Neural cell (in vitro differentiated cells): ENCODE results near the gene HSDL2. TPM values are rescaled to one million over a fixed set of nuclear protein-coding genes. Genes with fewer than 3 reads are reported as not detected.
"Not testable (repeated sequence)": the region's sequence is repeated elsewhere in the genome, so short reads cannot be mapped to it uniquely, and the experiment has no call there.

ENCODE experiments used
- H2AFZ ChIP-seq: fragments of 200-600, 300-800 bp; sonication (generic), shearing (Covaris generic); 2 replicates; pipeline ENCODE4 v1.6.0; 2014; ENCODE audit warnings: low read depth, mild to moderate bottlenecking, antibody characterized with exemption, low read length, moderate library complexity
- H3F3A ChIP-seq: fragments of 200-600 bp; shearing (Covaris generic); 2 replicates; pipeline ENCODE4 v1.6.1; 2016; ENCODE audit warnings: mild to moderate bottlenecking, moderate library complexity, mixed read lengths, antibody characterized with exemption, low read length; ENCODE audit not compliant: insufficient read depth, poor library complexity, severe bottlenecking
- H3K27ac ChIP-seq: fragments of 200-600, 300-800 bp; sonication (generic), shearing (Covaris generic); 2 replicates; pipeline ENCODE4 v1.5.1; 2014; ENCODE audit warnings: mild to moderate bottlenecking, low read length, moderate library complexity
- H3K27me3 ChIP-seq: fragments of 300-800, 200-600 bp; sonication (generic), shearing (Covaris generic); 2 replicates; pipeline ENCODE4 v1.6.0; 2014; ENCODE audit warnings: mild to moderate bottlenecking, low read depth, low read length, moderate library complexity; ENCODE audit not compliant: insufficient read depth
- H3K36me3 ChIP-seq: fragments of 300-800, 200-600 bp; sonication (generic), shearing (Covaris generic); 2 replicates; pipeline ENCODE4 v1.5.1; 2014; ENCODE audit warnings: mild to moderate bottlenecking, antibody characterized with exemption, low read length, moderate library complexity; ENCODE audit not compliant: insufficient read depth
- H3K4me2 ChIP-seq: fragments of 300-800, 200-600 bp; sonication (generic), shearing (Covaris generic); 2 replicates; pipeline ENCODE4 v1.6.0; 2014; ENCODE audit warnings: mild to moderate bottlenecking, low read length
- H3K4me3 ChIP-seq: fragments of 300-800, 200-600 bp; sonication (generic), shearing (Covaris generic); 2 replicates; pipeline ENCODE4 v1.5.1; 2014; ENCODE audit warnings: mild to moderate bottlenecking, low read length, moderate library complexity
- H3K79me2 ChIP-seq: fragments of 200-600 bp; shearing (Covaris generic); replicated peaks from 2 replicates; pipeline ENCODE4 v1.6.0; 2014; ENCODE audit warnings: mild to moderate bottlenecking, low read length, moderate library complexity; ENCODE audit not compliant: insufficient read depth
- H3K9ac ChIP-seq: fragments of 300-800, 200-600 bp; sonication (generic), shearing (Covaris generic); 2 replicates; pipeline ENCODE4 v1.6.1; 2016; ENCODE audit warnings: mild to moderate bottlenecking, low read length, mixed read lengths
- H3K9me2 ChIP-seq: fragments of 200-600 bp; shearing (Covaris generic); 2 replicates; pipeline ENCODE4 v1.6.1; 2016; ENCODE audit warnings: mild to moderate bottlenecking, low read length, mixed read lengths; ENCODE audit not compliant: insufficient read depth
- H3K9me3 ChIP-seq: fragments of 200-600, 300-800 bp; sonication (generic), shearing (Covaris generic); 2 replicates; pipeline ENCODE4 v1.6.1; 2016; ENCODE audit warnings: mild to moderate bottlenecking, mixed run types, low read length, moderate library complexity, mixed read lengths
- H4K20me1 ChIP-seq: fragments of 200-600 bp; shearing (Covaris generic); 2 replicates; pipeline ENCODE4 v1.6.1; 2016; ENCODE audit warnings: mild to moderate bottlenecking, mixed run types; ENCODE audit not compliant: insufficient read depth
- EP300 ChIP-seq: fragments of 450-650 bp; conservative IDR thresholded peaks from 2 replicates; pipeline ENCODE4 v1.6.1; 2014; ENCODE audit warnings: antibody characterized with exemption, mild to moderate bottlenecking, moderate library complexity; ENCODE audit not compliant: poor library complexity, severe bottlenecking
- EZH2 ChIP-seq: fragments of 200-600, 300-800 bp; shearing (Covaris generic), sonication (generic); IDR thresholded peaks from 2 replicates; pipeline ENCODE4 v1.6.1; 2014; ENCODE audit warnings: antibody characterized with exemption, low read length, borderline replicate concordance, mild to moderate bottlenecking; ENCODE audit not compliant: insufficient read depth, poor library complexity, severe bottlenecking
- MXI1 ChIP-seq: fragments of 450-650 bp; conservative IDR thresholded peaks from 2 replicates; pipeline ENCODE4 v1.6.1; 2014; ENCODE audit warnings: antibody characterized with exemption, mild to moderate bottlenecking; ENCODE audit not compliant: poor library complexity, severe bottlenecking
- POLR2AphosphoS5 ChIP-seq: IDR thresholded peaks from 2 replicates; pipeline ENCODE4 v1.6.1; 2012
- RAD21 ChIP-seq: fragments of 450-650 bp; conservative IDR thresholded peaks from 2 replicates; pipeline ENCODE4 v1.6.1; 2014; ENCODE audit warnings: antibody characterized with exemption, mild to moderate bottlenecking, moderate library complexity
- SMC3 ChIP-seq: fragments of 450-650 bp; conservative IDR thresholded peaks from 2 replicates; pipeline ENCODE4 v1.6.1; 2014; ENCODE audit warnings: antibody characterized with exemption, mild to moderate bottlenecking, moderate library complexity; ENCODE audit not compliant: poor library complexity
- TAF1 ChIP-seq: IDR thresholded peaks from 2 replicates; pipeline ENCODE4 v1.6.1; 2012; ENCODE audit warnings: low read depth
- polyA plus RNA-seq: library from polyadenylated mRNA; depleted of rRNA; stranded (reverse); fragments of >200 nt; gene quantifications from 2 replicates; pipeline ENCODE4 v1.2.3, GENCODE V29; 2014
- TF ChIP-seq, protein P1 (sequence below): fragments of 450-650 bp; IDR thresholded peaks from 2 replicates; pipeline ENCODE4 v1.5.1; 2014; ENCODE audit warnings: antibody characterized with exemption, mild to moderate bottlenecking, moderate library complexity; ENCODE audit not compliant: poor library complexity, severe bottlenecking
- TF ChIP-seq, protein P2 (sequence below): IDR thresholded peaks from 2 replicates; pipeline ENCODE4 v1.6.1; 2012; ENCODE audit warnings: borderline replicate concordance

HSDL2 gene
- polyA plus RNA-seq, 1 donor from 2014 or later, result 9.0 TPM

DNA sequence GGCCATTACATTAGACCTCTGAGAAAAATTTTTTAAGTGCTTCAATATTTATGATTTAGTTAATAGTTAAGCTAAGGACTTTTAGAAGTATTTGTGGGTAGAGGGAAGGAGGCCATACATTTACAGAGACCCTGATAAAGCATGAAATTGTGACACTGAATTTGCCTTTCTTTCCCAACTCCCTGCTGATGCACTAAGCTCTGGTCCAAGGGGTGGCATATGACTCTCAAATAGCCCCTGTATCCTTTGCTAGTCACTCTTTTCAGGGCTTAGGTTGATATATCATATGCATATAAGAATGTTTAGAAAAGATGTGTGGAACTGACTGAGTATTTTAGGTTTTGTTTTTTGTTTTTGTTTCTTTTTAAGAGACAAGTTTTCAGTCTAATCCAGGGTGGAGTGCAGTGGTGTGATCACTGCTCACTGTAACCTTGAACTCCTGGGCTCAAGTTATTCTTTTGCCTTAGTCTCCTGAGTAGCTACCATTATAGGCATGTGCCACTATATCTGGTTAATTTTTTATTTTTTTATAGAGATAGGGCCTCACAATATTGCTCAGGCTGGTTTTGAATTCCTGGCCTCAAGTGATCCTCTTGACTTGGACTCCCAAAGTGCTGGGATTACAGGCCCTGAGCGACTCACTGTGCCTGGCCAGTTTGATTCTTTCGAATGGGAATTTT, 127.2 kb downstream of the HSDL2 start:
- no peaks in the 10 kb centered on the region for H3K27me3 ChIP-seq
- H3K4me2 ChIP-seq, result no peak overlapping the region
- H3K36me3 ChIP-seq, result no peaks in the 10 kb centered on the region
- no peaks in the 10 kb centered on the region for H3F3A ChIP-seq
- H4K20me1 ChIP-seq, result no peaks in the 10 kb centered on the region
- peaks cover 92% of the 10 kb centered on the region for H3K79me2 ChIP-seq
- TF ChIP-seq MXI1 (no peak), RAD21 (no peak), EP300 (no peak), SMC3 (no peak), POLR2AphosphoS5 (no peak), TAF1 (no peak), EZH2 (no peak)
- TF ChIP-seq, protein P1, sequence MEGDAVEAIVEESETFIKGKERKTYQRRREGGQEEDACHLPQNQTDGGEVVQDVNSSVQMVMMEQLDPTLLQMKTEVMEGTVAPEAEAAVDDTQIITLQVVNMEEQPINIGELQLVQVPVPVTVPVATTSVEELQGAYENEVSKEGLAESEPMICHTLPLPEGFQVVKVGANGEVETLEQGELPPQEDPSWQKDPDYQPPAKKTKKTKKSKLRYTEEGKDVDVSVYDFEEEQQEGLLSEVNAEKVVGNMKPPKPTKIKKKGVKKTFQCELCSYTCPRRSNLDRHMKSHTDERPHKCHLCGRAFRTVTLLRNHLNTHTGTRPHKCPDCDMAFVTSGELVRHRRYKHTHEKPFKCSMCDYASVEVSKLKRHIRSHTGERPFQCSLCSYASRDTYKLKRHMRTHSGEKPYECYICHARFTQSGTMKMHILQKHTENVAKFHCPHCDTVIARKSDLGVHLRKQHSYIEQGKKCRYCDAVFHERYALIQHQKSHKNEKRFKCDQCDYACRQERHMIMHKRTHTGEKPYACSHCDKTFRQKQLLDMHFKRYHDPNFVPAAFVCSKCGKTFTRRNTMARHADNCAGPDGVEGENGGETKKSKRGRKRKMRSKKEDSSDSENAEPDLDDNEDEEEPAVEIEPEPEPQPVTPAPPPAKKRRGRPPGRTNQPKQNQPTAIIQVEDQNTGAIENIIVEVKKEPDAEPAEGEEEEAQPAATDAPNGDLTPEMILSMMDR, result no peak
- TF ChIP-seq, protein P2, sequence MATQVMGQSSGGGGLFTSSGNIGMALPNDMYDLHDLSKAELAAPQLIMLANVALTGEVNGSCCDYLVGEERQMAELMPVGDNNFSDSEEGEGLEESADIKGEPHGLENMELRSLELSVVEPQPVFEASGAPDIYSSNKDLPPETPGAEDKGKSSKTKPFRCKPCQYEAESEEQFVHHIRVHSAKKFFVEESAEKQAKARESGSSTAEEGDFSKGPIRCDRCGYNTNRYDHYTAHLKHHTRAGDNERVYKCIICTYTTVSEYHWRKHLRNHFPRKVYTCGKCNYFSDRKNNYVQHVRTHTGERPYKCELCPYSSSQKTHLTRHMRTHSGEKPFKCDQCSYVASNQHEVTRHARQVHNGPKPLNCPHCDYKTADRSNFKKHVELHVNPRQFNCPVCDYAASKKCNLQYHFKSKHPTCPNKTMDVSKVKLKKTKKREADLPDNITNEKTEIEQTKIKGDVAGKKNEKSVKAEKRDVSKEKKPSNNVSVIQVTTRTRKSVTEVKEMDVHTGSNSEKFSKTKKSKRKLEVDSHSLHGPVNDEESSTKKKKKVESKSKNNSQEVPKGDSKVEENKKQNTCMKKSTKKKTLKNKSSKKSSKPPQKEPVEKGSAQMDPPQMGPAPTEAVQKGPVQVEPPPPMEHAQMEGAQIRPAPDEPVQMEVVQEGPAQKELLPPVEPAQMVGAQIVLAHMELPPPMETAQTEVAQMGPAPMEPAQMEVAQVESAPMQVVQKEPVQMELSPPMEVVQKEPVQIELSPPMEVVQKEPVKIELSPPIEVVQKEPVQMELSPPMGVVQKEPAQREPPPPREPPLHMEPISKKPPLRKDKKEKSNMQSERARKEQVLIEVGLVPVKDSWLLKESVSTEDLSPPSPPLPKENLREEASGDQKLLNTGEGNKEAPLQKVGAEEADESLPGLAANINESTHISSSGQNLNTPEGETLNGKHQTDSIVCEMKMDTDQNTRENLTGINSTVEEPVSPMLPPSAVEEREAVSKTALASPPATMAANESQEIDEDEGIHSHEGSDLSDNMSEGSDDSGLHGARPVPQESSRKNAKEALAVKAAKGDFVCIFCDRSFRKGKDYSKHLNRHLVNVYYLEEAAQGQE, result no peak
- no peaks in the 10 kb centered on the region for H3K9me2 ChIP-seq
- H2AFZ ChIP-seq, result no peak overlapping the region
- H3K4me3 ChIP-seq, result no peak overlapping the region
- H3K9me3 ChIP-seq, result no peaks in the 10 kb centered on the region
- H3K9ac ChIP-seq, result no peak overlapping the region
- no peak overlapping the region for H3K27ac ChIP-seq

DNA sequence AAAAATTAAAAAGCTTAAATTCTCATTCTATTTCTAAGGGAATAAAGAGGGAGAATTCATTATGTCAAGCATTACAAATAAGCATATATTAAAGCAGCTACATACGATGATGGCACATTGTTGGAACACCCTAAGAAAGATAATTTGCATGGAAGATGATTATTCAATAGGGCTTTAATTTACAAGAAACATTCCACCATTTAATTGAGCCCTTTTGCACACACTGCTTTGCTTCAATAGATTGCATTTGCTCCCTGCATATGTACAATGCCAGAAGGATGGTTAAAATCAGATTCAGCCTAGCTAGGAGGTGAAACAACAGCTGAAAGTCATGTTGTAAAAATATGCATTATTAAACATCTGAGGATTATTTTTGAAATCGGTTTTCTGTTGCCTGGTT, 128.5 kb downstream of the HSDL2 start:
- Histone ChIP-seq H3K9me3 (no peaks in the 10 kb centered on the region), H4K20me1 (no peaks in the 10 kb centered on the region), H3K27me3 (no peaks in the 10 kb centered on the region), H3K4me3 (no peak overlapping the region), H3K79me2 (peaks cover 82% of the 10 kb centered on the region), H3K9me2 (no peaks in the 10 kb centered on the region), H2AFZ (no peak overlapping the region), H3F3A (no peaks in the 10 kb centered on the region), H3K9ac (no peak overlapping the region), H3K36me3 (no peaks in the 10 kb centered on the region), H3K4me2 (no peak overlapping the region), H3K27ac (no peak overlapping the region)
- no peak for TF ChIP-seq POLR2AphosphoS5
- TF ChIP-seq, protein P1, result no peak
- no peak for TF ChIP-seq RAD21
- TF ChIP-seq EP300, result no peak
- TF ChIP-seq, protein P2, result no peak
- no peak for TF ChIP-seq EZH2
- no peak for TF ChIP-seq TAF1
- TF ChIP-seq MXI1, result no peak
- no peak for TF ChIP-seq SMC3

DNA sequence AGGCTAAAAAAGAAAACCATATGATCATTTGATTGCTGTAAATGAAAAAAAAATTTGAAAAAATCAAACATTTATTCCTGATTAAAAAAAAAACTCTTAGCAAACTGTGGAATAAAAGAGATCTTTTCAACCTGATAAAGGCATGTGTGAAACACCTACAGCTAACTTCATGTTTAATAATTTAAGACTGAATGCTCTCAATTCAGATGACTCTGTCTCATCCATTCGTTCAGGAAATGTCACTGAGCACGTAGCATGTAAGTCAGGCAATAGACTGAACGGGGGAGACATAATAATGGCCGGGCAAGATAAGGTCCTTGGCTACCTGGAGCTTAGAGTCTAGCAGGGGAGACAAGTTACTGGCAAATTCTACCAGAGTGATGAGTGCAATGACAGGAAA, 132.5 kb downstream of the HSDL2 start:
- H3K79me2 ChIP-seq, result peaks cover 47% of the 10 kb centered on the region
- not testable (repeated sequence) for H3K27ac ChIP-seq, H4K20me1 ChIP-seq, H2AFZ ChIP-seq, H3K4me3 ChIP-seq, H3K9me3 ChIP-seq, H3K9me2 ChIP-seq, H3K9ac ChIP-seq, H3F3A ChIP-seq, H3K27me3 ChIP-seq, H3K4me2 ChIP-seq, H3K36me3 ChIP-seq
